Stimulated activated CD8-positive, alpha-beta memory T cell treated with anti-CD3 and anti-CD28 coated beads, Interleukin-12 subunit alpha, Interleukin-12 subunit beta, amount 100 ng/mL, for 1 hour (primary cell): ENCODE data around the gene KRTAP9-4.
"Not testable (repeated sequence)": the region's sequence is repeated elsewhere in the genome, so short reads cannot be mapped to it uniquely, and the experiment has no call there.

Experiments used
- DNase-seq: peaks from one replicate; pipeline ENCODE4 v3.0.0-alpha.2; 2020; ENCODE audit warnings: low read depth

KRTAP9-4 gene, protein sequence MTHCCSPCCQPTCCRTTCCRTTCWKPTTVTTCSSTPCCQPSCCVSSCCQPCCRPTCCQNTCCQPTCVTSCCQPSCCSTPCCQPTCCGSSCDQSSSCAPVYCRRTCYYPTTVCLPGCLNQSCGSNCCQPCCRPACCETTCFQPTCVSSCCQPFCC

DNA sequence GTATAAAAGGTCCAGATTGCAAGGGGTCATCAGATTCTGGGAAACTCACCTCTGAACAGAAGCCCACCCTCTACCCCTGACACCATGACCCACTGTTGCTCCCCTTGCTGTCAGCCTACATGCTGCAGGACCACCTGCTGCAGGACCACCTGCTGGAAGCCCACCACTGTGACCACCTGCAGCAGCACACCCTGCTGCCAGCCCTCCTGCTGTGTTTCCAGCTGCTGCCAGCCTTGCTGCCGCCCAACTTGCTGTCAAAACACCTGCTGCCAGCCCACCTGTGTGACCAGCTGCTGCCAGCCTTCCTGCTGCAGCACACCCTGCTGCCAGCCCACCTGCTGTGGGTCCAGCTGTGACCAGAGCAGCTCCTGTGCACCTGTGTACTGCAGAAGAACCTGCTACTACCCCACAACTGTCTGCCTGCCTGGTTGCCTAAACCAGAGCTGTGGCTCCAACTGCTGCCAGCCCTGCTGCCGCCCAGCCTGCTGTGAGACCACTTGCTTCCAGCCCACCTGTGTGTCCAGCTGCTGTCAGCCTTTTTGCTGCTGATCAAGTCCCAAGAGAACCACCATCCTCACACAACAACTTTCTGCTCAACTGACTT, at the start of gene KRTAP9-4:
Gene KRTAP9-4, plus strand, starts transcription at position 51 of the 604 bp plus-strand sequence. Its CDS starts 34 bp downstream, at position 85.
- DNase-seq = not testable (repeated sequence)

- DNase-seq = no peak
Observed at GRCh38 chr17:41211845-41212466, 37.5 kb upstream of the KRTAP9-4 start.

- DNase-seq = no peak
Observed at GRCh38 chr17:41212524-41213169, 36.8 kb upstream of the KRTAP9-4 start.

DNA sequence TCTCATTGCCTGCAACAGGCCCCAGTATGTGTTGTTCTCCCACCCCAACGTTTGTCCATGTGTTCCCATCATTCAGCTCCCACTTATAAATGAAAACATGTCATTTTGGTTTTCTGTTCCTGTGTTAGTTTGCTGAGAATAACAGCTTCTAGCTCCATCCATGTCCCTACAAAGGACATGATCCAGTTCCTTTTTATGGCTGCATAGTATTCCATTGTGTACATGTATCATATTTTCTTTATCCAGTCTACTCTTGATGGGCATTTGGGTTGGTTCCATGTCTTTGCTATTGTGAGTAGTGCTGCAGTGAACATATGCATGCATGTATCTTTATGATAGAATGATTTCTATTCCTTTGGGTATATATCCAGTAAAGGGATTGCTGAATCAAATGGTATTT, 33.8 kb upstream of the KRTAP9-4 start:
- no peak for DNase-seq

GRCh38 chr17:41223821-41224220, 25.7 kb upstream of the KRTAP9-4 start:
- no peak for DNase-seq

- no peak for DNase-seq
Observed at GRCh38 chr17:41226051-41226450, 23.4 kb upstream of the KRTAP9-4 start.

DNA sequence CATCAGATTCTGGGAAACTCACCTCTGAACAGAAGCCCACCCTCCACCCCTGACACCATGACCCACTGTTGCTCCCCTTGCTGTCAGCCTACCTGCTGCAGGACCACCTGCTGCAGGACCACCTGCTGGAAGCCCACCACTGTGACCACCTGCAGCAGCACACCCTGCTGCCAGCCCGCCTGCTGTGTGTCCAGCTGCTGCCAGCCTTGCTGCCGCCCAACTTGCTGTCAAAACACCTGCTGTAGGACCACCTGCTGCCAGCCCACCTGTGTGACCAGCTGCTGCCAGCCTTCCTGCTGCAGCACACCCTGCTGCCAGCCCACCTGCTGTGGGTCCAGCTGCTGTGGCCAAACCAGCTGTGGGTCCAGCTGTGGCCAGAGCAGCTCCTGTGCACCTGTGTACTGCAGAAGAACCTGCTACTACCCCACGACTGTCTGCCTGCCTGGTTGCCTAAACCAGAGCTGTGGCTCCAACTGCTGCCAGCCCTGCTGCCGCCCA, 22.8 kb upstream of the KRTAP9-4 start, which contains the start of gene KRTAP9-2:
Gene KRTAP9-2, plus strand, starts transcription at position 51 of the 498 bp plus-strand sequence. Its CDS starts 7 bp downstream, at position 58.
- DNase-seq = not testable (repeated sequence)

- no peak for DNase-seq
Observed at GRCh38 chr17:41230094-41230493, 19.4 kb upstream of the KRTAP9-4 start.

GRCh38 chr17:41231731-41232130, 17.8 kb upstream of the KRTAP9-4 start:
- DNase-seq = no peak

GRCh38 chr17:41232399-41233105, 16.9 kb upstream of the KRTAP9-4 start, which contains the start of gene KRTAP9-3:
TSS of gene KRTAP9-3 (plus strand) at chr17:41232449. CDS start at chr17:41232502, 53 bp downstream.
- not testable (repeated sequence) for DNase-seq

DNA sequence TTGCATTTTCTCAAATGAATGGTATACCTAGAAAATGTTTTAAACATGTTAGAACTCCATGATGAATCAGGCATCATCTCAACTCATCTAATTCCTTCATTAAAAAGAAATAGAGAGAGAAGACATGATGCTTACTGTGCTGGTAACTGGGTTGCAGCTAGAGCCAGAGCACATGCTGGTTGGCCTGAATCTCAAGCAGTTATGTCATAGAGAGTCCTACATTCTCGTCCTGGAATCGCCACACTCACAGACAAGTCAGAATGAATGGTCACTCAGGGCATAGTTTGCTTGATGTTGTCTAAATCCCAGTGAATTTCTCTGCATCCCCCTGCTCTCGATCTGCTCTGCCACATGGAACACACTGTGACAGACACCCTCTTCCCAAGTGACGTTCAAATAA, 12.4 kb upstream of the KRTAP9-4 start:
- not testable (repeated sequence) for DNase-seq

- DNase-seq = not testable (repeated sequence)
Observed at GRCh38 chr17:41237949-41238437, 11.5 kb upstream of the KRTAP9-4 start, which contains the start of gene KRTAP9-8. TSS of gene KRTAP9-8 (plus strand) at chr17:41237999. CDS start at chr17:41238052, 53 bp downstream.

GRCh38 chr17:41246995-41247787, 2.3 kb upstream of the KRTAP9-4 start:
- DNase-seq = not testable (repeated sequence)

- DNase-seq = no peak
Observed at GRCh38 chr17:41251261-41251660, 1.8 kb downstream of the KRTAP9-4 start.

- no peak for DNase-seq
Observed at GRCh38 chr17:41254861-41255260, 5.4 kb downstream of the KRTAP9-4 start.

DNA sequence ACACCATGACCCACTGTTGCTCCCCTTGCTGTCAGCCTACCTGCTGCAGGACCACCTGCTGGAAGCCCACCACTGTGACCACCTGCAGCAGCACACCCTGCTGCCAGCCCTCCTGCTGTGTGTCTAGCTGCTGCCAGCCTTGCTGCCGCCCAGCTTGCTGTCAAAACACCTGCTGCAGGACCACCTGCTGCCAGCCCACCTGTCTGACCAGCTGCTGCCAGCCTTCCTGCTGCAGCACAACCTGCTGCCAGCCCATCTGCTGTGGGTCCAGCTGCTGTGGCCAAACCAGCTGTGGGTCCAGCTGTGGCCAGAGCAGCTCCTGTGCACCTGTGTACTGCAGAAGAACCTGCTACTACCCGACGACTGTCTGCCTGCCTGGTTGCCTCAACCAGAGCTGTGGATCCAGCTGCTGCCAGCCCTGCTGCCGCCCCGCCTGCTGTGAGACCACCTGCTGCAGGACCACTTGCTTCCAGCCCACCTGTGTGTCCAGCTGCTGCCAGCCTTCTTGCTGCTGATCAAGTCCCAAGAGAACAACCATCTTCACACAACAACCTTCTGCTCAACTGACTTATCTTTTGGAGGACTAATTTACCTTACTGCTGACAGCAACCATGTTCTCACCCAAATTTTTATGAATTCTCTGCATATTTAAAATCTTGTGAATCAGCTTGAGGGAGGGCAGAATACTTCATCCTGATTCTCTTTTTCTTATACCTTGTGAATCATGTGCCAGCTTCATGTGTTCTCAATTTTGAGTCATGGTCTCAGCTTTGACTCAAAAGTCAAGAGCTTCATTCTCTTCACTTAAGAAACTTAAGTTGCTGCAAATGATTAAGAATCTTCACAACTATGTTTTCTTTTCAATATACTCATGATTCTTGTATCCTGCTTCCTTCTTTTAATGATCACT, 6.1 kb downstream of the KRTAP9-4 start, which contains the start of gene KRTAP9-9:
Gene KRTAP9-9, plus strand, starts transcription at position 4 of the 910 bp plus-strand sequence.
- DNase-seq = not testable (repeated sequence)

DNA sequence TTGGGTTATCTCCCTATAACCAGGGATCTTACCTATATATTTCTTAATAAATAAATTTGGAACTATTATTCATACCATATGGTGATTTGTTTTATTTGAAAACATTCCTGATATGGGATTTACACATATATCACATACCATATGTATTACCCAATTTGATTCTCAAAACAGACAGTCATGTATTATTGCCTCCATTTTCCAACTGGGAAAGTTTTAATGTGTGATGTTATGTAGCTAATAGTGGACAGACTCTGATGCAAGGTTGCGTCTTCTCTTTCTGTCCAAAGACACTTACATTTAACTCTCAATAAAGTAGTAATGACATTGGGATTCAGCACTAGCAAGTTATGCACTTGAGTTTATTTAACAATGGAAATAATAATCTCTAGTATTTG, 6.8 kb downstream of the KRTAP9-4 start:
- DNase-seq = no peak

DNA sequence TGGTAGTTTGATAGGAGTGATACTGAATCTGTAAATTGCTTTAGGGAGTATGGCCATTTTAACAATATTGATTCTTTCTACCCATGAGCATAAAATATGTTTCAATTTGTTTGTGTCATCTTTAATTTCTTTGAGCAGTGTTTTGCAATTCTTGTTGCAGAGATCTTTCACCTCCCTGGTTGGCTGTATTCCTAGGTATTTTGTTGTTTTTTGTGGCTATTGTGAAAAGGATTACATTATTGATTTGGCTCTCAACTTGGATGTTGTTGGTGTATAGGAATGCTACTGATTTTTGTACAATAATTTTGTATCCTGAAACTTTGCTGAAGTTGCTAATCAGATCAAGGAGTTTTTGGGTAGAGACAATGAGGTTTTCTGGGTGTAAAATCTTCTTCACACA, 8.9 kb downstream of the KRTAP9-4 start:
- no peak for DNase-seq

- no peak for DNase-seq
Observed at GRCh38 chr17:41263212-41263611, 13.7 kb downstream of the KRTAP9-4 start.
